ENCODE results near the gene FRRS1. TPM values are rescaled to one million over a fixed set of nuclear protein-coding genes. Genes with fewer than 3 reads are reported as not detected.

FRRS1 gene
- total RNA-seq, 1 donor from 2014 or later, result 30.7 TPM

DNA sequence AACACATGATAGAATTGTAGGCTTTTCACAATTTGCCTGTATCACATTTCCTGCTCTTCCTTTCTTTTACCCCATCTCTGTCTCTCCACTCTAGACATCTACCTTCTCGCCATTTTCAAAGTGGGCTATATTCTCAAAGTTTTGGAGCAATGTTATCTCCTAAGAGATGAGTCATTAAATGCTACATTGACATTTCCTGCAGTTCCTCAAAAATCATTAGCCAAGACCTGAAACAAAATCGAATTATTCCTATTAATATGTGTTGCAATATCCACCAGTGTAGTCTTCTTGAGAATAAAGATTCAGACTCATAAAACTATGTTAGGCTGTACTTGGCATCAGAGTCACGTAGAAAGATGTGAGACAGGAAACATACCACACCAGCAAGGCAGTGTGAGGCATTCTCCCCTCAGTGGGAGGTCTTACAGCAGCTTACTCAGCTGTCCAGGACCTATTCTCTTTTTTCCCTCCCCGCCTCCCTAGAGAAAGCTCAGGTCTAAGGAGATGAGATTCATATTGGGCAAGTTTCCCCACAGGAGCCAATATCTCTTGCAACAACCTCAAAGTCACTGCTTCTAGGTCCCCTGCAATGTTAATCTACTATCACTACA, 38.8 kb downstream of the FRRS1 start:
- peak; percentile 29 for ATAC-seq

GRCh38 chr1:99726818-99727217, 39.6 kb downstream of the FRRS1 start:
- no peak for ATAC-seq

DNA sequence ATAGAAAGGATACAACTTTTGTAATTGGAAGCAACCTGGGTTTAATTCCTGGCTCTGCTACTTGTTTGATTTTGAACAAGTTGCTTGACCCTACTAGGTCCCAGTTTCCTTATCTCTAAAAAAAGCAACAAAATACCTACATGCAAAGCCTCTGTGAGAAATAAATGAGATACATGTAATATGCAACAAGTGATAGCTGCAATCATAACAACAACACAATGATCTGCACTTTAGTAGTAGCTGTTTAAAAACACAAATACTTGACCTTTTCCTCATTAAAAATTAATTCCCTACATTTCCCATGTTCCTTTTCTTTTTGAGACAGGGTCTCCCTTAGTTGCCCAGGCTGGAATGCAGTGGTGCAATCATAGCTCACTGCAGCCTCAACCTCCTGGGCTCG, 40.0 kb downstream of the FRRS1 start:
- no peak for ATAC-seq

GRCh38 chr1:99725996-99726395, 40.4 kb downstream of the FRRS1 start:
- ATAC-seq, result no peak

GRCh38 chr1:99723251-99723650, 43.2 kb downstream of the FRRS1 start:
- no peak for ATAC-seq

DNA sequence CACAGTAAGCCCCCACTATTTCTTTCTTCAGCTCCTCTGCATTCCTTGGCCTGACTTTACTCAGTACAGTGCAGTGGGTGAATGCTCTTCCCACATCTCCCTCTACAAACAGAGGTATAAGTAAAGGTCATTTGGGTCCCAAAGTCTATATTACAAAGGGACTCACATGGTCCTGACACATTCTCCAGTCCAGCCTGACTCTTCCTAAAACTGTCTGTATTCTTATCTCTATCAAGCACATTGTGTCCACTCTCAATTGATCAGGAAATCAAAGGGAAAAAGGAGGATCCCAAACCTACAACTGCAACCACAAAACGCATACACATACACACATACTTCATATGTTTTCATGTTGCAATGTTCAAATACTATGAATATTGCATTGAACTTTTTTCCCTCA, 49.4 kb downstream of the FRRS1 start:
- ATAC-seq, result no peak

GRCh38 chr1:99713006-99713405, 53.4 kb downstream of the FRRS1 start:
- ATAC-seq, result no peak

GRCh38 chr1:99710994-99711393, 55.4 kb downstream of the FRRS1 start:
- no peak for ATAC-seq

DNA sequence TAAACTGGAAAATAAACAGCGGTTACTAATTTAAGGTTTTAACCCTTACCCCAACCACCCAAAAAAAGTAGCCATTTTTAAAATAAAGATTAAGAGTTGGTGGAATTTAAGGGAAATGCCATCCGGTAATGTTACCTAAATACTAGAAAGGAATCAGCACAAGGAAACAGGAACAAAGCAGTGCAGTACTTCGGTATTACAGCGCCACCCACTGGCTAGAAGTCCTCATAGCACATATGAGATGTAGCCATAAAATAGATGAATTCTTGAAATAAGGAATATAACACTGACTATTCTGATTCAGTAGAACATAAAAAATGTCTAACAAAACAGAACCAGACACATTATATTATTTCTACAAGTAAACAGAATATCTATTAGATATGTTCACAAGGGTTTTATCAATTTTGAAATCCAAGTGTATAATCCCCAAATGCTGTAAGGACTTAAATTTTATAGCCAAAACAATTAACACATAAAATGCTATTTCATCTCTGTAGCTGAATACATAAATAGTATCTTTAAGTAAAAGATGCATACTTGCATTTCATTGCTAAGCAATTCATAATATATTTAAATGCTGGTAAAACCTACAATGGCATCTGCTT, 58.8 kb downstream of the FRRS1 start:
- ATAC-seq, result peak; percentile 83

- no peak for ATAC-seq
Observed at GRCh38 chr1:99705385-99705784, 61.0 kb downstream of the FRRS1 start.

GRCh38 chr1:99704356-99704816, 62.0 kb downstream of the FRRS1 start:
- ATAC-seq, result no peak

DNA sequence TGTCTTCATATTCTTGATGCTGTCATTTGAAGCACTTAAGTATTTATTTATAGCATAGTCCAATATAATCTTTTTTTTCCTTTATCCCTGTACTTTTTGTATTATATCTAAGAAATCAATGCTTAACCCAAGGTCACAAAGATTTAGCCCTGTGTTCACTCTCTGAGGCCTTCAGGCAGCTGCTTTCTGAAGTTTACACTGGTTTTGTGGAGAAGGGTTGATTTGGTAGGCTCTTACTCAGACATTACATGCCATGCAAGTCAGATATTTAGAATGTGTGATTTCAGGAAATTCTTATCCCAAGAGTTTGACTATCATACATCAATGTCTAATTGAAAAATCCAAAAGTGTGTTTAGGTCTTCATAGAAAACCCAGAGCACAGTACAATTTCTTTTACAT, 64.2 kb downstream of the FRRS1 start:
- no peak for ATAC-seq

DNA sequence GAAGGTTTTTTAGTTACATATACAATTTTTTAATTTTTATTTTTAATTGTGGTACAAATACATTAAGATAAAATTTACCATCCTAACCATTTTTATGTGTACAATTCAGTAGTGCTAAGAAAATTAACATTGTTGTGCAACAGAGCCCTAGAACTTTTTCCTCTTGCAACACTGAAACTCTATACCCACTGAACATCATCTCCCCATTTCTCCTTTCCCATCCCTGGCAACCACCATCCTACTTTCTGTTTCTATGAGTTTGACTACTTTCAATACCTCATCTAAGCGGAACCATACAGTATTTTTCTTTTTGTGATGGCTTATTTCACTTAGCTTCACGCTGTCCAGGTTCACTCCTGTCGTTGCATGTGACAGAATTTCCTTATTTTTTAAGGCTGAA, 66.4 kb downstream of the FRRS1 start:
- no peak for ATAC-seq

DNA sequence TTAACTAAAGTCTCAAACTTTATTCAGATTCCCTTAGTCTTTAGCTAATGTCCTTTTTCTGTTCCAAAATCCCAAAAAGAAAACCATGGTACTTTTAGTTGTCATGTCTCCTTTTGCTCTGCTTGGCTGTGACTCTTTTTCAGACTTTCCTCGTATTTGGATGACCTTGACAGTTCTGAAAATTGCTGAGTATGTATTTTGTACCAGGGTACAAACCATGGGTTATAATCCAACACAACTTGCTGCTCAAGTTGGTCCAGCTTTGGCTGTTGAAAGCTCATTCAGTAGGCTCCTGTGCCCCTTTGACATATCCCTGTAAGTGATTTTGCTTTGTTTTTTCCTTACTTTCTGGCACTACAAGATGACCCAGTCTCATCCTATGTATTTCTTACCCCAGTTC, 68.9 kb downstream of the FRRS1 start:
- peak; percentile 38 for ATAC-seq

GRCh38 chr1:99696616-99697015, 69.8 kb downstream of the FRRS1 start:
- ATAC-seq, result peak; percentile 11

DNA sequence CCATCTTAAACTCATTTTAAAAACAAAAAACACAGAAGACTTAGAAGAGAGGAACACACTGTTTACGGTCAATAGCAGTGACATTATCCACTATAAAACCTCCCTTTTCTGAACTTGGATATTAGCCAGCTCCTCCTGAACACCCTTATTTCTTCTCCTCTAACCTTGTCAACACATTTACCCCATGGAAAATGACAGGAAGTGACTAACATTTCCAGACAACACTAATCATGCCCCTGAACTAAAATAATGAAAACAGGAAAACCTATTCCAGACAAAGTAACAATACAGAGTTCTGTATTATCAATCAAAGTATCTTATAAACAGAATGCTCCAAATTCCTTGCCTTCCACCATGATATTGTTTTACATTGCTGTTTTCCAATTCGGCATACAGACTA, 75.3 kb downstream of the FRRS1 start:
- no peak for ATAC-seq

DNA sequence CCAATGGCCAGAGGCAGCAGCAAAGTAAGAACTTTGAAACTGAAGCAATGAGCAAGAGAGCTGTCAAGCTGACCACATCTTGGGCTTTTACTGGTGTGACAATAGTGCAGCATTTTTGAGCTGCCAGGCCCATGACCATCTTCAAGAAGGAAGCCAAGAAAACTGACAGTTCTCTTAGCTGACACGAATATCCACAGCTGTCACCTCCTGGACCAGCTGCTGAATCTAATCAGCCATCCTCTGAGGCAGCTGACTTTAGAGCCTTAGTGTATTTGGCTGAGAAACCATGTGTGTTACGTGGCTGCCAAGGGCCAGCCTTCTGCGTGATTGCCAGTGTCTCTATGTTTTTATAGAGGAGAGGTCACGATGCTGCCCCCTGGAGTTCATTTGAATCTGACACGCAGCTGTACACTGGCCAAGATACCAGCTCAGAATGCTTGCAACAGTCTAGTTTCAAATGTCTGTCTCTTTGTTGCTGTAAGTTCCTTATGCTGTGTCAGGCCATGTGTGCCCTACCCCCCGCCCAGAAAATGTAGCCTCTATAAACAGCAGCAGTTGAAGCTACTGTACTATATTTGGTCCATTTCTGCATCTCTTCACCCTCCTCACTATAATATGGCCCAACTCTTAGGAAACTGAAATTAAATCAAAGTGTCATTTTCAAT, 80.8 kb downstream of the FRRS1 start:
- ATAC-seq, result peak; percentile 88

DNA sequence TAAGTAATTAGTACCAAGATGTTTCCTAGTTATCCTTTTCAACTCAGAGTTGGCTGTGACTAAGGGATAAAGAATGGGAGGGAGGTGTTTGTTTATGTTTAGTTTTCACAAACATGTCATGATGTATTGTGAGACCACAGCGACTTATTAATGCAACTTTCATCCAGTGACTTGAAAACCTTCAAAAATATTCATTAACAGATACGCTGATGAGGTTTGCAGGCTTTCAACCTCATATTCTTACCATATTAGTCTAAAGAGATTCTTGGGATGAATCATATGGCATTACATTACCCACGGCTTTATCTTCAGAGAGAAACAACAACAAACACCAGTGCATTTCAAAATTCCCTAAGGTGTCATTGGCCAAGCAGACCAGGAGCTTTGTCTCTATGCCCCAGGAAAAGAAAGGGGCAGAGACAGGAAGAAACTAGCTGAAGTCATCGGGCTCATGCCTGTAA, 84.1 kb downstream of the FRRS1 start:
- no peak for ATAC-seq

GRCh38 chr1:99681583-99681982, 84.9 kb downstream of the FRRS1 start:
- ATAC-seq, result no peak

GRCh38 chr1:99680270-99680669, 86.2 kb downstream of the FRRS1 start:
- ATAC-seq, result no peak

DNA sequence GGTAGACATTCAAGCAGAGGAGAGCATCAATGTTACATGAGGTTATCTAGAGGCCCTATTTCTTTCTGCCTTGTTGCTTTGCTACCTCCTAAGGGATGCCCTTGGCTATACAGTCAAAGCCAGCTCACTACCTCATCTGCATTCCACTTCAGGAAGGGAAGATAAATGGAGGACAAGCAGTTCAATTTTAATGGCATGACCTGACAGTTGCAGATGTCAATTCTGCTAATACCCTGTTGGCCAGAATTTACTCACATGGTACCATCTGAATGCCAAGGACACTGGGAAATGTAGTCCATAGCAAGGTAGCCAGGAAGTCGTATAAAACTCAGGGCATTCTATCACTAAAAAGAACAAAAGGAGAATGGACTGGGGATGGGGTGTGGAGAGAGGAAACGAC, 89.0 kb downstream of the FRRS1 start:
- ATAC-seq, result no peak

GRCh38 chr1:99676876-99677275, 89.6 kb downstream of the FRRS1 start:
- no peak for ATAC-seq

DNA sequence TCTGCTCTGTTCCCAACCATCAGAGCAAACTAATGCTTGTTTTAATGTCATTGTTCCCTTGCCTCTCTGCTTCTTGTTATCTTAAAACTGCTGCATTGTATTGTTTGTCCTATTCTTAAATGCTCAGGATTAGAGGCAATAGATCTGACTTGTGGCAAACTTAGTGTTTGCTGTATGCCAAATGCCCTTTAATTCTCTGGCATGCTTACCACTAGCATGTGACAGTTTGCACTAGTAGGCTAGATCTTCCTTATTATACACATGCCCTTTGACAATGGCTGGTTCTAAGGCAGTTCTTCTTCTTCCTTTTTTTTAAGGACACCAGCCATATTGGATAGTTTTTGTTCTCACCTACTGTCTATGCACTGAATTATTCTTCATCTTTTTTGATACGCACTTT, 90.4 kb downstream of the FRRS1 start:
- no peak for ATAC-seq

DNA sequence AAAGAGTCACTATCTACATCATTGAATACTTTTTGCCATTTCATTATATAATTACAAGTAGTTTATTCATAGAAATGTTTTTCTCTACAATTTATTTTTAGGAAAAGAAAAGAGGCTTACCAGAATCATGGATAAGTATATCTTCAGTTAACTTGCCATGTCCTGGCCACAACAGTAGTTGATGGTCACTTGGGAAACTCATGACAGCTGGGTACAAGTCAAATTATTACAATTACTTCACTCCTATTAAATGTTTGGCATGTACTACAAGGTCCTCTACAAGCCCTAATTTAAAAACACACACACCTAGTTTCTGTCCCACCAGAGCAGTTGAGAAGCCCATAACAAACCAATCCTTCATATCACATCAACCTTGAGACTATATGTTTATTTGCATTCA, 91.1 kb downstream of the FRRS1 start:
- no peak for ATAC-seq
